ENCODE data around the gene FAM83F. TPM values are rescaled to one million over a fixed set of nuclear protein-coding genes. Genes with fewer than 3 reads are reported as not detected.
"Not testable (repeated sequence)": the region's sequence is repeated elsewhere in the genome, so short reads cannot be mapped to it uniquely, and the experiment has no call there.

Gene FAM83F
- total RNA-seq, 1 donor from 2014 or later, result 0.87 TPM

DNA sequence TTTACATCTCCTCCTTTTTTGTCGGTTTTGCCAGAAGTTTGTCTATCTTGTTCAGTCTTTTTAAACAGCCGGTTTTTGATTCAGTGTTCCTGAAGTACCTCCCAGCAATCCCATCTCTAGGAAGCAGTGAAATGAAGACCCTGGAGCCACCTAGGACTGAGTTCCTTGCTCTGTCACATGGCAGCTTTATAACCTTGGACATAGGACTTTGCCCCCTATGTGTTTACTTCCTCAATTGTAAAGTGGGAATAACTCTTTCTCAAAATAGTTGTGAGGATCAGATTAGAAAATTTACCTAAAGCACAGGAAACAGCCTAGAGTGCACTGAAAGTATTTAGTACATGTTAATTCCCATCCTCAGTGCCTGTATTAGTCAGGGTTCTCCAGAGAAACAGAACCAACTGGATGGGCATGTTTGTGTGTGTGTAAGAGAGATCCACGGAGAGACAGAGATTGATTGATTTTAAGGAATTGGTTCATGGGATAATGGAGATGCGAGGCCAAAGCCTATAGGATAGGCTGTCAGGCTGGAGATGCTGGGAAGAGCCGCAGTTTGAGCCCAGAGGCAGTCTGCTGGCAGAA lies 20.0 kb downstream of the FAM83F start:
- no peak for DNase-seq (ENCODE audit: low spot score)

GRCh38 chr22:40015358-40015976 lies 20.7 kb downstream of the FAM83F start:
- DNase-seq (ENCODE audit: low spot score), result no peak

- no peak for DNase-seq (ENCODE audit: low spot score)
These were observed 23.3 kb downstream of the FAM83F start for GRCh38 chr22:40018051-40018450.

DNA sequence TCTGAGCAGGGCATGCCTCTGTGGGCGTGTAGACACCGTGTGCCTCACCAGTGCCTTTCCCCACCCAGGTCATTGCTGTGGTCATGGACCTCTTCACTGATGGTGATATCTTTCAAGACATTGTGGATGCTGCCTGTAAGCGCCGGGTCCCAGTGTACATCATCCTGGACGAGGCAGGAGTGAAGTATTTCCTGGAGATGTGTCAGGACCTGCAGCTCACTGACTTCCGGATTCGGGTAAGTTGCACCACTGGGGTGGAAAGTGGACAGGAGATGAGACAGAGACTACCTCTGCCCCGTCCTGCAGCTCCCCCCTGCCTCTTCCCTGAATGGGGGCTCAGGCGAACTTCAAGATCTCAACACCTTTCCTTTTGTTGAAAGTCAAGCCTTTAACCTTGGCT lies 24.3 kb downstream of the FAM83F start:
- no peak for DNase-seq (ENCODE audit: low spot score)

DNA sequence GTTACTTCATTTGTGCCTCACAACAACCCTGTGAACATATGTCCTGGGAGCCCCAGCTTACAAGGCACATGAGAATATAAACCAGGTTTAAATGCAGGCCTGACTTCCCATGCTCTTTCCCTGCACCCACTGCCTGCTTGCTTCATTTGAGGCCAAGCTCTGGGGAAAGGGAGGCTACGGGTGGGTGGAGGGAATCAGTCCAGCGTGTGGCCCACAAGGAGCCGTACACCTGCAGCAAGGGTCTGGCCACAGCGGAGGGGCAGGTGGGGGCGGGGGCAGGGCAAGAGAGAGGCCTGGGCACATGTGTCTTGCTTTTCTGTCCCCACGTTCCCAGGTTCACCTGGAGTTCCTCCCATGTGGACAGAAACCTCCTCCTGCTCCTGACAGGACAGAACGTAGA lies 26.2 kb downstream of the FAM83F start:
- no peak for DNase-seq (ENCODE audit: low spot score)

- DNase-seq (ENCODE audit: low spot score), result no peak
These were observed 26.7 kb downstream of the FAM83F start for GRCh38 chr22:40021401-40022000.

DNA sequence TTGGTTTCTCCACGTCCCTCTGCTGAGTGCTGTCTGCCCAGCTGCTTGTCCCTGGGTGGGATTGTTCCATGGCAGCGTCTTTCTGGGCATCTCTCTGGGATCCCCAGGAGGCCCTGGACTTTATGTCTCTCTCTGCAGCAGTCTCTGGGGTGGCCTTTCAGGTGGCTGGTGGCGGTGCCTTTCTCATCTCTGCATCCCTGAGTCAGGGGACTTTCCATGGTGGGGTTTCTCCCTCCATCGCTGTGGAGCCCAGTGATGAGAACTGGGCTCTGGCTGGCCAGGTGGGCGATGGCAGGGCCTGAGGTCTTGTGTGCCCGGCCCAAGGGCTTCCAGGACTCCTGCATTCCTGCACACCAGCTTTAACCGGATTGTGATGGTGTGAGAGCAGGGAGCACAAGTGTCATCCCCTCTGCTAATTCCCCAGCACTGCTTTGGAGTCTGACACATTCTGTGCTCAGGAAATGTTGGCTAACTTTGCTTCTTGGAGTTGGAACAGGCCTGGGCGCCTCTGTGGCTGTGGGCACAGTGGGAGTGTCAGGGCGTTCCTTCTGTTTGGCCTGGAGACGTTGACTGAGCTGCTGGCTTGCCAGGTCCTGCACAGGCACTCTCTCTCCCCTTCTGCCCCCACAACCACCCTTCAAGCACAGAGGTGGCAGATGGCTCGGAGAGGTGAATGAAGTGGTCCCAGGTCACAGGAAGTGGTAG lies 27.9 kb downstream of the FAM83F start:
- DNase-seq (ENCODE audit: low spot score), result no peak

DNA sequence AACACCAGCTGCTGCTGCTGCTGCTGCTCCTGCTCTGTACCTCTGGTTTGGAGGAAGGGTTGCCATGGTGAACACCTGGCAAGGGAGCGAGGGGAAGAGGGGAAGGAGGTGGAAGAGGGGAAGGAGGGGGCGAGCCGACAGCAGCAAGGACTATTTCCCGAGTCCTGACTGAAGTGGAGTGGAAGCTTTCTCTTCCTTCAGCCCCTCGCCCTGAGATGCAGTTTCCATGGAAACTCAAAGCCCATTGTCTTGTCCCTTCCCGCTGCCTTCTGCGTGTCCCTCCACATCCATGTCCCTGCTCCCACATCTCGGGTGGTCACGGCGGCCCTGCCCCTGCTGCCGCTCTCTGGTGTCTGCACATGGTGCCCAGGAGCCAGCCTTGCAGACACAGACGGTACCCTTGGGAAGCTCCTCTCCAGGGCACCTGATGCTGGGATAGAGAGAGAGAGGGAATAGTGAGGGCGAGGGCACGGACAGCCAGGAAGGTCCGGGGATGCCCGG lies 28.6 kb downstream of the FAM83F start:
- no peak for DNase-seq (ENCODE audit: low spot score)

DNA sequence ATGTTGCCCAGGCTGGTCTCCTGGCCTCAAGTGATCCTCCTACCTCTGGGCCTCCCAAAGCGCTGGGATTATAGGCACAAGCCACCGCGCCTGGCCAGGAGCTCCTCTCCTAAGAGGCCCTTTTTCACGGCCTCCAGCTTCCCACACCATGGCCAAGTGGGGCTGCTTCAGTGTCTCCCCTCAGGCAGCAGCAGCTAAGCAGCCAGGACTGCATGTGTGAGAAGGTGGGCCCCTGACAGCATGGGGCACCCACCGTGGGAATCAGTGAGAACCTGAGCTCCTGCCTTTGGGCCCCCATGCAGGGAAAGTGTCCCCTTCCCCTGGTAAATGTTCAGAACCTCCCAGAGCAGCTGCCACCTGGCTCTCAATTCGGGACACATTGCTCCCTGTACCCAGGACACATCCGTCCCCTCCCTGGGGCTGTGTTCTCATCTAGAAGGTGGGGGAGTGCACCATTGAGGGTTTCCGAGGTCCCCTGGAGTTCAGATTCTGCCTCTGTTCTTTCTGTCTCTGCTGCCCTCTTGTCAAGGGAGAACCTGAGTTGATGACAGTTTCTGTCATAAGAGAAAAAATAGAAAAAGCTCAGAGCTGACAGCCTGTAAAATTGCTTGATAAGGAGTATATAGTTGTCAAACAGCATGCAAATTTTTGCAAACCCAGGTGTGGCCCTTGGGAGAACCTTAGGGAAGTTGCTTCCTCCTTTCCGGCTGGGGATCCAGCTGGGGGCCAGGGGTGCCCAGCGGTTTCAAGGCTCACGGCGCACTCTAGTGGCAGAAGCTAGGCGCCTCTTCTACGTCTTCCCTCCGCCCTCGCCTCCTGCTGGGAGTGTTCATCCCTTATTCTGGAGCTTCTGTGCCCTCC lies 29.7 kb downstream of the FAM83F start:
- DNase-seq (ENCODE audit: low spot score), result no peak

GRCh38 chr22:40025062-40025379 lies 30.3 kb downstream of the FAM83F start:
- not testable (repeated sequence) for DNase-seq (ENCODE audit: low spot score)

DNA sequence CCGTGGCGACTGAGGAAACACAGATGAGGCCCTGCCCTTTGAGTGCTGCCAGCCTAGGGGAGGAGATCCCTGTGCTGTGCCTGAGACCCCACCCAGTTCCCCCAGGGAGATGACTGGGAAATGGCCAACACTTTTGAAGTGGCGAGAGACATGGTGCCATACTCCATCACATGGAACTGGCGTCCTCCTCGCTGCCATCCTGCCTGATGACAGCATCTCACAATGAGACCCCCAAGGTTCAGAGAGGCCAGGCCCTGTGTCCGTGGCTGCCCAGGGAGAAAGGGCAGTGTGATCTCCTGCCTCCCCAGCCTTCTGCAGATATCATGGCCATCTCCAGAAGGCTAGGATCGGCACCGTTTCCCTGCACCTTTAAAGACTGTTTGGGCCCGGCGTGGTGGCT lies 31.1 kb downstream of the FAM83F start:
- no peak for DNase-seq (ENCODE audit: low spot score)

- no peak for DNase-seq (ENCODE audit: low spot score)
These were observed 31.9 kb downstream of the FAM83F start for GRCh38 chr22:40026641-40027040.

- no peak for DNase-seq (ENCODE audit: low spot score)
These were observed 32.7 kb downstream of the FAM83F start for GRCh38 chr22:40027191-40028097.

DNA sequence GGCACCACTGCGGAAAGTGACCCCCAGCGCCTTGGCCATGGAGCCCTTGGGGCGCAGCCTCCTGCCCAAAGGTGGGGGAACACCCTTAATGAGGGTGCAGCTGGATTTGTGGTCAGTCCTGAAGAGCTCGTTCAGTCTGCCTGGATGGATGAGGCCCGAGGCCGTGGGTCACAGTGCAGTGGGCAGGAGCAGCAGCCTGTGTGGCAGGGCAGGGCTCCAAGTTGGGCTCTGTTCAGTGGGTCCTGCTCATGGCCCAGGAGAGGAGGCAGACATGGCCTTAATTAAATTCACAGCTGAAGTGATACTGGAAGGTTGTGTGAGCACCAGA lies 33.3 kb downstream of the FAM83F start:
- no peak for DNase-seq (ENCODE audit: low spot score)

DNA sequence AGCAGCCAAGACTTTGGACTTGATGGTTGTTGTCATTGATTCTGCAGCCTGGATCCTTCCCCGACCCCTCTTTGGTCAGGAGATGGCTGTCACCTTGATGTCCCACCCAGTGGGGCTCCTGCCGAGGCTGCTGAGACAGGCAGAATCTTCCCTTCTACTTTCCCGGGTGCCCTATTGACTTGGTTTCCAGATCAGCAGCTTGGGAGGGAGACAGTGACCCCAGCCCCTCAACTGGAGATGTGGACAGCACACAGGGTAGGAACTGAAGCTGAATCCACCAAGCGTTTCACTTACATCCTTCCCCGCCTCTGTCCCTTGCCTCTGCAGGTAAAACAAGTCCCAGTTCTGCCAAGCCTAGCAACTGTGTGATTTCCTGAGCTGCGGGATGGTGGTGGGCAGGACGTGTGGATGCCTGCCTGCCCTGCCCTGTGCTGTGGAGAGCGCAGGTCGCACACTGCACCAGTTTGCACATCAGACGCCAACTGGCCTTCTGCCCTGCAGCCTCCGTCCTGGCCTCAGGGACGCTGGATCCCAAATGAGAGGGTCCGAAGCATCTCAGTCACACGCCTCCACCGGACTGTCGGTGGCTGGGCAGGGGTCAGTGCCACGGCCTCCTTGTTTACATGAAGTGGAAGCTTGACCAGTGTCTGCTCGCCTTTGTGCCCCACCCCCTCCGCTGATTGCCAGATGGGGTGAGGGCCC lies 34.6 kb downstream of the FAM83F start:
- peak; percentile 85 for DNase-seq (ENCODE audit: low spot score)

DNA sequence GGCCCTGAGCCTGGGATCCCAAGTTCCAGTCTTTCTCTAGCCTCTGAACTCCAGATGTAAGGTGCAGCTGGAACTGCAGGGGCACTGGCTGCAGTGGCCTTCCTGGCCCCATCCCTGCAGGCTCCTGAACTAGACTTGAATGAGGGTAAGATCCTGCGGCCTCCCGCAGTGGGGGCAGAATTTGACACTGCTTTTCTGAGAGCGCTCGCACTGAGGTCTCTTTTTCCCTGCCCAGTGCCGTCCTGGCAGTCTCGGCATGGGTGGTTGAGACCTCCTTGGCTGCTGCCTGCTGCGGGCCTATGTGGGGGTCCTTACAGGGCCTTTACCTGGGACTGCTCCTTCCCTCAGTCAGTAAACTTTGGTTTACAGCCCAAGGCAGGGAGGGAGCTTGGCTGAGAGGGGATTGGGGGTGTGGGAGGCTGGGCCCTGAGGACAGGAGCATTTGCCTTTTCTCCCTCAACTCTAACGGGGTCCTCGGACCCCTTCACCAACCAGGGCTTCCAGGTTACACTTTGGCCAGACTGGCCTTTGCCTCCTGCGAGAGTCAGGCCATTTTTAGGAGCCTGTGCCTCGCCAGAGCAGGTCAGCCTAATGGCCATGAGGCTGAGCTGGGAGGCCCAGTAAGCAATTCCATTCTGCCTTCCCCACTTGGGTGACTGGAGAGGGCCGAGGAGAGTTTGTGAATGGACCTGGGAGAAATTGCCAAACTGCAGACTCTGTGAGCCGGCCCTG lies 35.4 kb downstream of the FAM83F start:
- peak; percentile 78 for DNase-seq (ENCODE audit: low spot score)

- no peak for DNase-seq (ENCODE audit: low spot score)
These were observed 36.0 kb downstream of the FAM83F start for GRCh38 chr22:40030758-40031095.

- DNase-seq (ENCODE audit: low spot score), result peak; percentile 72
These were observed 37.2 kb downstream of the FAM83F start for GRCh38 chr22:40031766-40032470.

Measured in mesenteric fat pad (tissue), 1 donor.